GM19372 (cell line): Measurements from ENCODE around the gene NR4A2.
"Not testable (repeated sequence)": the region's sequence is repeated elsewhere in the genome, so short reads cannot be mapped to it uniquely, and the experiment has no call there.

ENCODE experiments used
- ATAC-seq: cut with Tn5 transposase; IDR thresholded peaks from one replicate; pipeline ENCODE4 v1.9.1; 2021; ENCODE audit warnings: mild to moderate bottlenecking, low read depth, moderate library complexity; ENCODE audit not compliant: unreplicated experiment

Gene NR4A2

DNA sequence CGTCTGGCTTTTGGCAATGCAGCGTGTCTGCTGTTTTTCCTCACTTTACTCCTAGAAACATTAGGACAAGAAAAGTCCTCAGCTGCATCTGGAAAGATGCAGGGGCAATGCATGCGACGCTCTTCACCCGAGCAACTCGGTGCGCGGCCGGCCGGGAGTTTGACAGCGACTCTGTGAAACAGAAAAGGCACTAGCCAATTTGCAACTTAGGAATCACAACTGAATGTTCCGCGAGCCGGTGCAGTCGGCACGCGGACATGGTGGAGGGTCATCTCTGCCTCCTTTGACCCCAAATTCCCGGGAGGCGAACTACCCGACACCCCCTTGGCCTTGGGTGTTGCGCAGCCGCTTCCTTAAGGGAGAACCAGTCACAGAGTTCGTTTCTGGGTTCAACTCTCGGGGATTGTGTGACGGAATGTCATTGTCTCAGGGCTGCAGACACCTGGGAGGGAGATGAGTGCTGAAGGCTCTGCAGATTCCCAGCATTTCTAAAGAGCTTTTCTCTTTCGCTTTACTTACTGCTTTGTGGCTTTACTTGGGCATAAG lies 9.8 kb downstream of the NR4A2 start:
- ATAC-seq = peak; percentile 26

DNA sequence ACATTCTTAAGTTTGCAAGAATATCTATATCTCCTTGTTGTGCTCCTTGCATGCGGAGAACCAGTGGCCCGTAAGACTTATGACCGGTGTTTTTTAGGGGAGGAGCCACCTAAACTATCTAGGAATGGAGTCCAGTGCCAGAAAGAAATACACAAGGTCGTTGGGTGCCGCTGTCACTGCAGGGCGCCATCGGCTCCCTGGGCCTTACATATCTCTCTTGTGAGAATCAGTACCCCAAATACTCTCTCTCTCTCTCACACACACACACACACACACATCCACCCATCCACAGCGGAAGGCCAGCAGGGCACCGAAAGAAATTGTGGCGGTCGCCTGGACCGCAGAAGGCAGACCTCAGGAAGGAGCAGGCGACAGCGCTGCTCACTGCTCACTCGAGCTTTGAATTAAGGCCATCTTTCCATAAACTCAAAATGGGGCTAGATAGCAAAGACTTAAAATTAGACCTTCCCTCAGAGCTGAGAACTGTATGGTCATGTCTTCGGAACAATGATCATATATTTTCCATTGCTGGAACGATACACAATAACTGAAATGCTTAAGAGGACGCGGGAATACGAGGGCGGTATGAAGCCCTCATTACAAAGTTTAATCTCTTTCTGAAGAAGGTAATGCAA lies 10.4 kb downstream of the NR4A2 start:
- ATAC-seq = peak; percentile 62

DNA sequence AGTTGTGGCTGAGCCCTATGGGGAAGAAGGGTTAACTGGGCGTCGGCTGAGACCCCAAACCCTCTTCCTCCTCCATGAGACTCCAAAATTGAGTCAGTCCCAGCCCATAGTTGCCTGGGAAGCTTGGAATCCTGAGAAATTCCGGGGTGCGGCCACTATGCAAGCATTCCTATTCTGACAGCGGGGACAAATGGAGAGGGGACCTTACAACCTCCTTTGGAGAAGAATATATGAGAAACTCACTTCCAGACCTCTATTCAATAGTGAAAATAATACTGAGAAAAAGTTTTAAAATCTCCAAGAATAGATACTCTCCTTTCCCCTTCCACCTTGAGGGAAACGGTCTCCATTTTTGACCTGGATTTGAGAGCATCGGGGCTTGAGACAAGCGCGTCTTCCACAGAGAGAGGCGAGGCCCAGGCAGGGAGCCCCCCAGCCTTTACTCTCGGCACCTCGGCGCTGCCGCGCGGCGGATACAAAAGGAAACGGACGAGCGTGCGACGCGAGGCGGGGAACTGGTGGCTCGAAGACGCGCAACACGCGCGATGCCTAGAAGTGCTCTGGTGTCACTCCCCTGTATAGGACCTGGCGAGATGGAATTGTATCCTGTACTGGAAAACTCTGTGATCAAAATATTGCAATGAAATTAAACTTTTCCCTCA lies 11.1 kb downstream of the NR4A2 start:
- ATAC-seq = no peak

DNA sequence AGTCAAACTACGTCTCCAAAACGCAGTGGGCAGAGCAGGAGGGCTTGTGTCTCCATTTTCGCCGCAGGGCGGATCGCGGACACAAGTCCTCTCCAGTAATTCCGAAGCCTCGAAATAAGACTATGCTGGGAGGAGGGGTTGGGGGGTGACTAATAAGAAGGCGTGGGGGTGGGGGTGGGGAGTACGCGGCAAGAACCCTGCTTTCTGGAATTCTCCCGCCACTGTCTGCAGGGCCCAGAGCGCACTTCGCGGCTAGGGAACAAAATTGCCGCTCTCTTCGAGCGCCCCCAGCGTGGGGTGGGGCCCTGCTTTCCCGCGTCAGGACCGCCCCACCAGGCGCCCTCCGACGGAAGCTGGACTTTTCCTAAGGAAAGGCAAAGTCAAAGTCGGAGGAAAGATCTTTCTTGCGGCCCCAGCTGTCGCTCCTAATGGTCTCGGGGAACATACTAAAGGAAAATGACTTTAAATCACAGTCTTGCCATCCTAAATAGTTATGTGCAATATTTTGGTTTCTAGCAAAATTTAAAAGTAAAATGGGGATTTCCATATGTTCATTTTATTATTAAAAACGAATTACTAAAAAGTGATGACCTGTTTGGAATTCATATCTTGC lies 11.9 kb downstream of the NR4A2 start:
- no peak for ATAC-seq

DNA sequence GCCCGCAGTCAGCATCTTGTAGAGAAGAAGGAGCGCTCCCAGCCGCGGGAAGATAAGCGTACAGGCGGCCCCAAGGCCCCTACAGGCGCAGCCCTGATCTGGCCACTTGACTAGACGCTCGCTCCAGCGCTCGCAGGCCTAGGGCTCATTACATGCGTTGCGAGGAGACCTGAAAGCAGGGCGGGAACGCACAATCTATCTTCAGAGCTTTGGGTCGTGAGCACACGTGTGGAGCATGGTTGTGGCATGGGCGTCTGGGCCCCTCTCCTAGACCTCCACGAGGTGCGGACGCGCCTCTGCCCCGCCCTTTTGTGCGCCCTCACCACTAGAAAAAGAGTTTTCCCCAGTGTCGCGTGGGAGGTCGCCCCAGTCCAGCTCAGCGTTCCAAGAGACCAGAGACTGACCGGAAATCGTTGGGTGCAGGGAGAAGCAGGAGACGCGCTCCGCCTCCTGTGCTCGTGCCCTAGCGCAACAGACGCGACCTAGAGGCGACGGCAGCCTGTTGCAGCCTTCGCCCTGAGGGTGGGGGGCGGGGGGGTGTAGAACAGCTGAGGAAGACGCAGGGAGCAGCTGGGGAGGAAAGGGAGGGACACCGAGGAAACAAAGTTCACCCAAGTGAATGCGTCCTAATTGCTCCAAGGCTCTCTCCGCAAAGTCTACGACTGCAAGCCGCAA lies 12.6 kb downstream of the NR4A2 start:
- ATAC-seq = no peak

DNA sequence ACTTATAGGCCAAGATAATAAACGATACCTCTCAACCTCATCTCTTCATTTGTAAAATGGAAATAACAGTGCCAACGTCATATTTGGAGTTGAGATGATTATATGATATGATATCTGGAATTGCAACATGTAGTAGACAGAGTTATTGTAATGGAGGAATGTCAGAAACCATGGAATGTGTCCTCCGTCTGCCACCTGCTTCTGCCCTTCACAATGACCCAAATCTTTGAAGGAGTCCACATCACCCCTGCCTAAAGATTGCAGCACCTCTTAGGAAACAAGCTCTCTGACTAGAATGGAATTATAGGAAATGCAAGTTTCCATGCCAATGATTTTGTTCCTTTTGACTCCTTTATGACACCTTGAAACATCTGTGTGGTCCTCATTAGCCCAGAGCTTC lies 14.9 kb downstream of the NR4A2 start:
- no peak for ATAC-seq

DNA sequence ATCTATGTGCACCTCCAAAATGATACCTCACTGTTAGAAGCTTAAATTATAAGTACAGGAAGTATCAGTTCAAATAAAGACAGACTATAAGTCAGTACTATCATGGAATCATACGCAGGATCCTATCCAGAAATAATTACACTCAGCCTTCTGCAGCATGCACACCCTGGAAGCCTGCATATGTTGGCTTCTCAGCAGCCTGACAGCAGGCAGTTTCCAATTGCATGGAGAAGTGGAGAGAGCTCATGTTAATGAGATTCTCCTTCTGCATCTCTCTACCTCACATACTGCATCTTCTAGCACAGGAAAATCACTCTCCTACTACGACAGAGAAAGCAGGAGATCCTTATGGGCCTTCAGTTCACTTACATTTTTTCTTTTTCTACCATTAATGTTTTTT lies 20.5 kb downstream of the NR4A2 start:
- ATAC-seq = no peak

DNA sequence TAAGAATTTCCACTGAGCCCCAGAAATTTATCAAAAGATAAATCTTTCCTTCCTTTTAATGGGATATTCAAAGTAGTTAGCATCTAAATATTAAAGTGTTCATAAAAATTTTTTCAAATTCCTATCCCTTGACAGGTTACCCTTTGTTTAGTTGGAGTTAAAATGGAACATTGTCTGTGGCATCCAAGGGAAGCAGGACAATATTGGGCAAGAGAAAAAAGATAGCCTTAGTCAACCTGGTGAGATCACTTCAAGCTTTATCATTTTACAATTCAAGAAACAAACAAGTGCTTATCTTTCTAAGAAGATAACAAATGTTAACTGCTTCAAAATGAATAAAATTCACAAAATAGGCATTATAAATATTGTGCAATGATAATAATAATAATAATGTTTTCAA lies 21.7 kb downstream of the NR4A2 start:
- no peak for ATAC-seq

DNA sequence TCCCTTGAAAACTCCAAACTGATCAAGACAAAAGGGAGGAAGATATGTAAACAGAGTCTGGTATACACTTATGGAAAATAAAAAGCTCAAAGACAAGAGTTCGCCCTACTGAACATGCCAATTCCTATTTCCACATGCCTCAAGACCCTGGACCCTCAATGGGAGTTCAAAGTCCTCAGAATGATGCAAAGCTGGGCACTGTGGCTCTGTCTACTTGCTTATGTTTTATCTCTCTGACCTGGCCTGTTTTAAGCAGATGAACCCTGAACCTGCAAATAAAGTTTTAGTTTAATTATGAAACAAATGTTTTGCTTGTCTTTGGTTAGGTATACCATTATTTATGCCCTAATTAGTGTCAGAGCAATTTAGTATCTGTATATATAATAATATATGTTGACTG lies 22.6 kb downstream of the NR4A2 start:
- ATAC-seq = no peak

DNA sequence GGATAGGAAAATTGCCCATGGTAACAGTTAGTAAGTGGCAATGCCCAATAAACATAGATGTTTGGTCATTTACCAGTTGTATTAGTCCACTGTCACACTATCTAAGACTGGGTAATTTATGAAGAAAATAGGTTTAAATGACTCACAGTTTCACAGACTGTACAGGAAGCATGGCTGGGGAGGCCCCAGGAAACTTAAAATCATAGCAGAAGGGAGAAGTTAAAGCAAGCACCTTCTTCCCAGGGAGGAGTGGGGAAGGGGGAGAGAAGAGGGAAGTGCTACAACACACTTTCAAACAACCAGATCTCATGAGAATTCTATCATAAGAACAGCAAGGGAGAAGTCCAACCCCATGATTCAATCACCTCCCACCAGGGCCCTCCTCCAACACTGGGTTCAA lies 23.4 kb downstream of the NR4A2 start:
- ATAC-seq = no peak

DNA sequence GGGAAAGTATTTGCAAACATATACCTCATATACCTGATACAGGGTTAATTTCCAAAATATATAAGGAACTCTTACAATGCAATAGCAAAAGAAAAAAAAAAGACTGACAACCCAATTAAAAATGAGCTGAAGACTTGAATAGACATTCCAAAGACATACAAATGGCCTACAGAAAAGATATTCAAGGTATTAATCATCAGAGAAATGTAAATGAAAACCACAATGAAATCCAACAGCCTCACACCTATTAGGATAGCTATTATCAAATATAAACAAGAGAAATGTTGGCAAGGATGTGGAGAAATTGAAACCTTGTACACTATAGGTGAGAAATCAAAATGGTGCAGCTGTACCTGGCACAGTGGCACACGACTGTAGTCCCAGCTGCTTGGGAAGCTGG lies 25.7 kb downstream of the NR4A2 start:
- no peak for ATAC-seq

DNA sequence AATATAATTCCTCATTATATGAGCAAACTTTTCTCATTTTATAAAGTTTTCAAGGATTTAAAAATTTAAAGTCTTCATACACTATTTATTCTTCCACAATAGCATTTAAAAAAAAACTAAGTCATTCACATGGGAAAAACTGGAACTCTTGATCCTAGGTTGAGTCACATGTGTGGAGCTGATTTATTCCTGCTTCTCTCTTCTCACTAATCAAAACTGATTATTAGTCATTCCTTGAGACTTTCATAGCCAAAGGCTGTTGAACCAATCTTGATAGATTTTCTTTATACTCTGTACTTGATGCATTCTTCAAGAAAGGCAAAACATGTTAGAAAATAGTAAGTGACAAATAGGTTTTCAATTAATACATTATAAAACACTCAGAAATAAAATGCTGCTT lies 27.4 kb downstream of the NR4A2 start:
- ATAC-seq = no peak

DNA sequence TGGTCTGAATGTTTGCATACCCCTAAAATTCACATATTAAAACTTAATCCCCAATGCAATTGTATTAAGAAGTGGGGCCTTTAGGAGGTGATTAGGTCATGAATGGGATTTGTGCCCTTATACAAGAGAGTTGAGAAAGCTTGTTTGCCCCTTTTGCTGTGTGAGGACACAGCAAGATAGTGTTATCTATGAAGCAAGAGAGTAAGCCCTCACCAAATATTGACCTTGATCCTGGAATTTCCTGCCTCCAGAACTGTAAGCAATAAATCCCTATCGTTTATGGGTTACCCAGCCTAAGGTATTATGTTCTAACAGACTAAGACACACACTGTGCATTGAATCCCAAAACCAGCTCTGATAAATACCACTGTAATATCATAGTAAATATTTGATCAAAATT lies 32.2 kb downstream of the NR4A2 start:
- no peak for ATAC-seq

DNA sequence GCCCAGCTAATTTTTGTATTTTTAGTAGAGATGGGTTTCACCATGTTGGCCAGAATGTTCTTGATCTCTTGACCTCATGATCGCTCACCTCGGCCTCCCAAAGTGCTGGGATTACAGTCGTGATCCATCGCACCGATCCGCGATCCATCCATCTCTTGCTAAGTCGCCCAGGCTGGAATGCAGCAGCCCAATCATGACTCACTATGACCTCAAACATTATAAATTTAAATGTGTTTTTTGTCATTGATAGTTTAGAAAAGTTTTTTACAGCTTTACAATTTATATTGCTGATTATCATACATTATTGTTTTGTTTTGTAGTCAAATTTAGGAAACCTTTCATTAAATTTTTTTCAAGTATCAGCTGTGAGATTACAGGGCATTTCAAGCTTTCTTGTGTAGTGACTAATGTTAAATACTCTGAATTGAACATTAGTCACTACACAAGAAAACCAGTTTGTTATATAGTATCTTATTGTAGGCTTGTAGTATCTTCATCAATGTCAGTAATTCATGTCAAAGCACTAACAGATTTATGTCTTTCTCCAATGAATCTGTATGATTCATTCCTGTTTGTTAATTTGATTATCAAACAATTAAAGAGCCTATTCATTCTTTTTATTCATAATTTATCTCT lies 37.5 kb downstream of the NR4A2 start:
- ATAC-seq = no peak

DNA sequence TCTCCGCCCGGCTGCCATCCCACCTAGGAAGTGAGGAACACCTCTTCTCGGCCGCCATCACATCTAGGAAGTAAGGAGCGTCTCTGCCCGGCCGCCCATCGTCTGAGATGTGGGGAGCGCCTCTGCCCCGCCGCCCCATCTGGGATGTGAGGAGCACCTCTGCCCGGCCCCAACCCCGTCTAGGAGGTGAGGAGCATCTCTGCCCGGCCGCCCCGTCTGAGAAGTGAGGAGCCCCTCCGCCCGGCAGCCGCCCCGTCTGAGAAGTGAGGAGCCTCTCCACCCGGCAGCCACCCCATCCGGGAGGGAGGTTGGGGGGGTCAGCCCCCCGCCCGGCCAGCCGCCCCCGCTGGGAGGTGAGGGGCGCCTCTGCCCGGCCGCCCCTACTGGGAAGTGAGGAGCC lies 39.1 kb downstream of the NR4A2 start:
- not testable (repeated sequence) for ATAC-seq

DNA sequence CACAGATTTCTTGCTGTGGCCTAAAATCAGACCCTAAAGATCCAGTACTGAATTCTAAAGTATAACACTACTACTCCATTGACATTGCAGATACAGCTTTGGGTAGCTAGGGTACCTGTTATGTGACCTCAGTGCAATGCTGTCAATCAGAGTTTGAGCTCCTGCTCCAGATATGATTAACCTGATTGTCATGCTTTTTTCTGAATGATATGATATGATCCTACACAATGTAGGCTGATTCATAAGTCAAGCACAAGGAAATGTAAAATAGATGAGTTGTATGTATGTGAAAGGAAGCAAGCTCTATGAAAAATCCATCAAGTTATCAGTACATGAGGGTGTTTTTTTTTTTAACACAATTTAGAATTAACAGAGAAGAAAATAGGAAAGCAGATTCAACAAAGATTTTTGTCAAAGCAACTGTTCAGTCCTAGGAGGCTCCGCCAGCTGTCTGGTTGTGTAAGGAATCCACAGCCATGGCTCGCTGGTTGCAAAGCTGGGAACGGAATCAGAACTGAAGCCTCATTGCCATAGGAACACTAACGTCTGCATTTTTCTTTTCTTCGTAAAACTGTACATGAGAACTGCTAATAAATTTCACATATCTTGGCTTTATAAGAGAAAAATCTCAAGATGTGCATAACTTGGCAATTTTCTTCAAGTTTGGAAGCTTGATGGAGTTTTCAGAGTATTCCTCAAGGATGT lies 52.9 kb downstream of the NR4A2 start:
- no peak for ATAC-seq
